ENCODE results near the gene DOCK9. TPM values are rescaled to one million over a fixed set of nuclear protein-coding genes. Genes with fewer than 3 reads are reported as not detected.

The DOCK9 gene
- total RNA-seq, 4 donors from 2014 or later = 94.7 to 240 (median 150) TPM

GRCh38 chr13:98910501-98910951 is 67.3 kb downstream of the DOCK9 start:
- H3K4me1 ChIP-seq = peaks cover 0 to 29% (median 7%) of the 10 kb centered on the region in 3 donors
- no peaks in the 10 kb centered on the region for H3K27me3 ChIP-seq
- no peak overlapping the region for H3K4me3 ChIP-seq
- H3K27ac ChIP-seq = peak overlapping the region; percentile 62 to 85 (median 78)
- peaks cover 0 to 41% (median 0%) of the 10 kb centered on the region in 3 donors for H3K36me3 ChIP-seq
- TF ChIP-seq POLR2A (IDR thresholded peaks at IDR 0.05) = no peak
- intact Hi-C loops (cut with DNase I) = no loop called here
- no peak for DNase-seq
- WGBS, 2 donors = 14 to 20% methylated on average over 2 of the region's 2 CpGs
- no peaks in the 10 kb centered on the region for H3K9me3 ChIP-seq

- no peaks in the 10 kb centered on the region for H3K27me3 ChIP-seq
- peak overlapping the region; percentile 61 to 85 (median 78) for H3K27ac ChIP-seq
- peaks cover 0 to 29% (median 7%) of the 10 kb centered on the region in 3 donors for H3K4me1 ChIP-seq
- WGBS, 2 donors = 59 to 72% methylated on average over 3 of the region's 3 CpGs
- H3K9me3 ChIP-seq = no peaks in the 10 kb centered on the region
- no peak overlapping the region for H3K4me3 ChIP-seq
- DNase-seq = no peak
- peaks cover 0 to 28% (median 0%) of the 10 kb centered on the region in 3 donors for H3K36me3 ChIP-seq
- no peak for TF ChIP-seq POLR2A (IDR thresholded peaks at IDR 0.05)
- TF ChIP-seq CTCF (IDR thresholded peaks at IDR 0.05) = no peak
- intact Hi-C loops (cut with DNase I) = no loop called here
Measured at GRCh38 chr13:98909016-98909415, 68.8 kb downstream of the DOCK9 start.

- no peak for DNase-seq
- Histone ChIP-seq H3K27ac (peak overlapping the region in 1 of 4 donors; percentile 84), H3K36me3 (peaks cover 7 to 38% (median 8%) of the 10 kb centered on the region in 3 donors), H3K27me3 (no peaks in the 10 kb centered on the region), H3K4me3 (no peak overlapping the region), H3K4me1 (peaks cover 0 to 29% (median 7%) of the 10 kb centered on the region in 3 donors), H3K9me3 (no peaks in the 10 kb centered on the region)
- TF ChIP-seq POLR2A (IDR thresholded peaks at IDR 0.05) = no peak
- no peak for TF ChIP-seq CTCF (IDR thresholded peaks at IDR 0.05)
- intact Hi-C loops (cut with DNase I) = no loop called here
- 98 to 99% methylated on average over 7 to 8 of the region's 8 CpGs for WGBS, 2 donors
Measured at GRCh38 chr13:98906746-98907502, 70.9 kb downstream of the DOCK9 start.

- DNase-seq = no peak
- H3K27me3 ChIP-seq = no peaks in the 10 kb centered on the region
- H3K27ac ChIP-seq = no peak overlapping the region
- peaks cover 0 to 16% (median 0%) of the 10 kb centered on the region in 3 donors for H3K4me1 ChIP-seq
- intact Hi-C loops (cut with DNase I) = no loop called here
- no peak overlapping the region for H3K4me3 ChIP-seq
- TF ChIP-seq POLR2A (IDR thresholded peaks at IDR 0.05) = no peak
- TF ChIP-seq CTCF (IDR thresholded peaks at IDR 0.05) = no peak
- H3K9me3 ChIP-seq = no peaks in the 10 kb centered on the region
- 80 to 85% methylated on average over 2 of the region's 2 CpGs for WGBS, 2 donors
- peaks cover 10 to 55% (median 10%) of the 10 kb centered on the region in 3 donors for H3K36me3 ChIP-seq
Measured at GRCh38 chr13:98905199-98905598, 72.7 kb downstream of the DOCK9 start.

GRCh38 chr13:98900442-98900841 is 77.4 kb downstream of the DOCK9 start:
- Histone ChIP-seq H3K27me3 (no peaks in the 10 kb centered on the region), H3K27ac (no peak overlapping the region), H3K4me3 (no peak overlapping the region), H3K36me3 (peaks cover 10 to 79% (median 13%) of the 10 kb centered on the region in 3 donors), H3K4me1 (no peaks in the 10 kb centered on the region), H3K9me3 (no peaks in the 10 kb centered on the region)
- WGBS, 2 donors = 75 to 80% methylated on average over 1 to 2 of the region's 2 CpGs
- no peak for DNase-seq
- TF ChIP-seq POLR2A (IDR thresholded peaks at IDR 0.05) (no peak), CTCF (IDR thresholded peaks at IDR 0.05) (no peak)
- intact Hi-C loops (cut with DNase I) = no loop called here

Measured in esophagus squamous epithelium (tissue), 5 donors.